ENCODE measurements around the gene NDUFB4. TPM values are rescaled to one million over a fixed set of nuclear protein-coding genes. Genes with fewer than 3 reads are reported as not detected.

The NDUFB4 gene
- polyA plus RNA-seq, 1 donor (not counting 4 experiments of a cell fraction or from before 2014, with no cell fraction given): 143 TPM

DNA sequence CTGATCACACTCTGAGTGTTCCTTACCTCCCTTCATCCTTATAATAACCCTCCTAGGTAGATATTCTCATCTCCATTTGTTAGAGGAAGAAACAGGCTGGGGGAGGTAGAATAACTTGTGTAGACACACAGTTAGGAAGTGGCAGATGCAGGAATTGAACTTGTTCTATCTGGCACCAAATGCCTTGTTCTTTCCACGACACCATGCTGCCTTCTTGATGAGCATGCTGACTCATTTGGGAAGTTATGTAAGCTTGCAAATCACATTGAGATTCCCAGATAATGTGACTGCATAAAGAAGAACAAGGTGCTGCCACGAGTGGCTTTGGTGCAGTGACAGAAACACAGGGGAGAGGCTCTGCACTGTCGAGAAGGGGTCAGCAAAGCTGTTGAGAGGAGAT is 27.5 kb upstream of the NDUFB4 start:
- Histone ChIP-seq H3K9ac (ENCODE audit: control insufficient read depth, extremely low read depth, insufficient read depth, low read length) (no peak overlapping the region), H4K20me1 (ENCODE audit: control insufficient read depth, extremely low read depth, insufficient read depth, low read length) (no peaks in the 10 kb centered on the region), H3K36me3 (ENCODE audit: control insufficient read depth in 2 of 2, extremely low read depth in 1 of 2, insufficient read depth in 2 of 2, low read length in 2 of 2) (no peaks in the 10 kb centered on the region), H3K79me2 (ENCODE audit: control insufficient read depth, insufficient read depth, low read length) (no peaks in the 10 kb centered on the region), H3K4me1 (ENCODE audit: control insufficient read depth, extremely low read depth, insufficient read depth, low read length) (no peaks in the 10 kb centered on the region), H2AFZ (ENCODE audit: control insufficient read depth, low read length) (no peak overlapping the region), H3K27me3 (ENCODE audit: control insufficient read depth, extremely low read depth, insufficient read depth, low read length) (no peaks in the 10 kb centered on the region), H3K9me3 (ENCODE audit: control insufficient read depth, low read depth, low read length) (no peaks in the 10 kb centered on the region), H3K9me1 (ENCODE audit: control insufficient read depth, extremely low read depth, insufficient read depth, low read length) (no peaks in the 10 kb centered on the region), H3K27ac (ENCODE audit: control insufficient read depth, insufficient read depth, low read length) (no peak overlapping the region), H3K4me2 (ENCODE audit: control insufficient read depth, extremely low read depth, insufficient read depth, low read depth, low read length) (no peak overlapping the region), H3K4me3 (ENCODE audit: control insufficient read depth in 2 of 3, extremely low read depth in 1 of 3, insufficient read depth in 2 of 3, low read depth in 1 of 3, low read length in 3 of 3) (no peak overlapping the region)
- dilution Hi-C loops (cut with MboI; ENCODE audit: extremely low pct_ligation_motif_present, low sequenced_read_pairs): no loop called here
- DNase-seq (ENCODE audit: low read depth, low spot score) (no peak), FAIRE-seq (no peak)
- TF ChIP-seq, protein P1, sequence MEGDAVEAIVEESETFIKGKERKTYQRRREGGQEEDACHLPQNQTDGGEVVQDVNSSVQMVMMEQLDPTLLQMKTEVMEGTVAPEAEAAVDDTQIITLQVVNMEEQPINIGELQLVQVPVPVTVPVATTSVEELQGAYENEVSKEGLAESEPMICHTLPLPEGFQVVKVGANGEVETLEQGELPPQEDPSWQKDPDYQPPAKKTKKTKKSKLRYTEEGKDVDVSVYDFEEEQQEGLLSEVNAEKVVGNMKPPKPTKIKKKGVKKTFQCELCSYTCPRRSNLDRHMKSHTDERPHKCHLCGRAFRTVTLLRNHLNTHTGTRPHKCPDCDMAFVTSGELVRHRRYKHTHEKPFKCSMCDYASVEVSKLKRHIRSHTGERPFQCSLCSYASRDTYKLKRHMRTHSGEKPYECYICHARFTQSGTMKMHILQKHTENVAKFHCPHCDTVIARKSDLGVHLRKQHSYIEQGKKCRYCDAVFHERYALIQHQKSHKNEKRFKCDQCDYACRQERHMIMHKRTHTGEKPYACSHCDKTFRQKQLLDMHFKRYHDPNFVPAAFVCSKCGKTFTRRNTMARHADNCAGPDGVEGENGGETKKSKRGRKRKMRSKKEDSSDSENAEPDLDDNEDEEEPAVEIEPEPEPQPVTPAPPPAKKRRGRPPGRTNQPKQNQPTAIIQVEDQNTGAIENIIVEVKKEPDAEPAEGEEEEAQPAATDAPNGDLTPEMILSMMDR (optimal IDR thresholded peaks at IDR 0.05 in 1 of 3, IDR thresholded peaks at IDR 0.05 in 1 of 3, conservative IDR thresholded peaks at IDR 0.05 in 1 of 3; ENCODE audit: extremely low read depth in 1 of 3, insufficient read depth in 2 of 3, low read length in 3 of 3): no peak
- no peak for TF ChIP-seq EZH2 (IDR thresholded peaks at IDR 0.05; ENCODE audit: low read length)

DNA sequence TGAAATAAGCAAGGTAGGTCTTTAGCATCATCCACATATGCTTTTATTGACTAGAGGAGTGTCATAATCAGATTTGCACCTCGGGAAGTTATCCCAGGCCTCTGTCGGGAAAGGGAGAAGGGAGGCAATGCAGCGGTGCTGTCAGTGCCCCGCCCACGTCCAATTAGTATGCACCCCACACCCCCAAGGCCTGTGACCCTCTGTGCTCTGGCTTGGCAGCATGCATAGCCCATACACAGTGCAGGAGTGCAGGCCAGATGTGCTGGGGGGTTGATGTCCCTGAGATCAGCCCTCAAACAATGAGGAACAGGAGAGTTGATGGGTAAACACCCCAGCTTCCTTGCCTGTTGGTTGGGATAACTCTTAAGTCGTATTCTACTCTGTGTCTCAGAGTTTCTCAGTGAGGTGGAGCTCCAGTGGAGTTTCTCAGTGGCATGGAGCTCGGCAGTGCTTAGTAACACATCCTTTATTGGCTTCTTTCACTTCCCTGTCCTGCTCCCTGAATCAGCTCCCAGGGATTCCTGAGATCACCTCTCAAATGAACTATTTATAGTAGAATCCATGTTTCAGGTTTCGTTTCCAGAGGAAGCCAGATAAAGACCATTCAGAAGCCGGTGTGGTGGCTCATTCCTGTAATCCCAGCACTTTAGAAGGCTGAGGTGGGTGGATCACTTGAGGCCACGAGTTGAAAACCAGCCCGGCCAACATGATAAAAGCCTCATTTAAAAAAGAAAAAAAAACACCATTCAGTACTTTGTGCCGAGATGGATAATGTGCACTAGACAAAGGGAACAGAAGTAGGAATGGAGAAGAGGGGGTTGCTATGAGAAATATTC is 26.7 kb upstream of the NDUFB4 start:
- no peaks in the 10 kb centered on the region for H3K4me1 ChIP-seq (ENCODE audit: control insufficient read depth, extremely low read depth, insufficient read depth, low read length)
- dilution Hi-C loops (cut with MboI; ENCODE audit: extremely low pct_ligation_motif_present, low sequenced_read_pairs): no loop called here
- no peaks in the 10 kb centered on the region for H3K79me2 ChIP-seq (ENCODE audit: control insufficient read depth, insufficient read depth, low read length)
- DNase-seq (ENCODE audit: low read depth, low spot score): no peak
- H3K4me3 ChIP-seq (ENCODE audit: control insufficient read depth in 2 of 3, extremely low read depth in 1 of 3, insufficient read depth in 2 of 3, low read depth in 1 of 3, low read length in 3 of 3): no peak overlapping the region
- H3K36me3 ChIP-seq (ENCODE audit: control insufficient read depth in 2 of 2, extremely low read depth in 1 of 2, insufficient read depth in 2 of 2, low read length in 2 of 2): no peaks in the 10 kb centered on the region
- H3K9ac ChIP-seq (ENCODE audit: control insufficient read depth, extremely low read depth, insufficient read depth, low read length): no peak overlapping the region
- no peak overlapping the region for H2AFZ ChIP-seq (ENCODE audit: control insufficient read depth, low read length)
- no peaks in the 10 kb centered on the region for H4K20me1 ChIP-seq (ENCODE audit: control insufficient read depth, extremely low read depth, insufficient read depth, low read length)
- H3K9me1 ChIP-seq (ENCODE audit: control insufficient read depth, extremely low read depth, insufficient read depth, low read length): no peaks in the 10 kb centered on the region
- no peak overlapping the region for H3K27ac ChIP-seq (ENCODE audit: control insufficient read depth, insufficient read depth, low read length)
- H3K9me3 ChIP-seq (ENCODE audit: control insufficient read depth, low read depth, low read length): no peaks in the 10 kb centered on the region
- TF ChIP-seq EZH2 (IDR thresholded peaks at IDR 0.05; ENCODE audit: low read length): no peak
- TF ChIP-seq, protein P1 (optimal IDR thresholded peaks at IDR 0.05 in 1 of 3, IDR thresholded peaks at IDR 0.05 in 1 of 3, conservative IDR thresholded peaks at IDR 0.05 in 1 of 3; ENCODE audit: extremely low read depth in 1 of 3, insufficient read depth in 2 of 3, low read length in 3 of 3): no peak
- no peak overlapping the region for H3K4me2 ChIP-seq (ENCODE audit: control insufficient read depth, extremely low read depth, insufficient read depth, low read depth, low read length)
- H3K27me3 ChIP-seq (ENCODE audit: control insufficient read depth, extremely low read depth, insufficient read depth, low read length): no peaks in the 10 kb centered on the region
- no peak for FAIRE-seq
